COLO668 (cell line): ENCODE measurements around the gene CNTD1.
"Not testable (repeated sequence)": the region's sequence is repeated elsewhere in the genome, so short reads cannot be mapped to it uniquely, and the experiment has no call there.

Experiments
- DNase-seq: peaks from one replicate; lab custom pipeline; 2025; ENCODE audit not compliant: unreplicated experiment; lab: John Stamatoyannopoulos, UW

Gene CNTD1

DNA sequence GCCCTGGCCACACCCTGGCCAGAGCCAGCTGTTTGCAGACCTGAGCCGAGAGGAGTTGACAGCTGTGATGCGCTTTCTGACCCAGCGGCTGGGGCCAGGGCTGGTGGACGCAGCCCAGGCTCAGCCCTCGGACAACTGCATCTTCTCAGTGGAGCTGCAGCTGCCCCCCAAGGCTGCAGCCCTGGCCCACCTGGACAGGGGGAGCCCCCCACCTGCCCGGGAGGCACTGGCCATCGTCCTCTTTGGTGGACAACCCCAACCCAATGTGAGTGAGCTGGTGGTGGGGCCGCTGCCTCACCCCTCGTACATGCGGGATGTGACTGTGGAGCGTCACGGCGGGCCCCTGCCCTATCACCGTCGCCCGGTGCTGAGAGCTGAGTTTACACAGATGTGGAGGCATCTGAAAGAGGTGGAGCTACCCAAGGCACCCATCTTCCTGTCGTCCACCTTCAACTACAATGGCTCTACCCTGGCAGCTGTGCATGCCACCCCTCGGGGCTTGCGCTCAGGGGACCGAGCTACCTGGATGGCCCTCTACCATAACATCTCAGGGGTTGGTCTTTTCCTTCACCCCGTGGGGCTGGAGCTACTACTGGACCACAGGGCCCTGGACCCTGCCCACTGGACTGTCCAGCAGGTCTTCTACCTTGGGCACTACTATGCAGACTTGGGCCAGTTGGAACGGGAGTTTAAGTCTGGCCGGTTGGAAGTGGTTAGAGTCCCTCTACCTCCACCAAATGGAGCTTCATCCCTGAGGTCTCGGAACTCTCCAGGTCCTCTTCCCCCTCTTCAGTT, 46.3 kb downstream of the CNTD1 start:
- DNase-seq, result no peak

- no peak for DNase-seq
Observed at GRCh38 chr17:42845556-42845917, 46.9 kb downstream of the CNTD1 start.

DNA sequence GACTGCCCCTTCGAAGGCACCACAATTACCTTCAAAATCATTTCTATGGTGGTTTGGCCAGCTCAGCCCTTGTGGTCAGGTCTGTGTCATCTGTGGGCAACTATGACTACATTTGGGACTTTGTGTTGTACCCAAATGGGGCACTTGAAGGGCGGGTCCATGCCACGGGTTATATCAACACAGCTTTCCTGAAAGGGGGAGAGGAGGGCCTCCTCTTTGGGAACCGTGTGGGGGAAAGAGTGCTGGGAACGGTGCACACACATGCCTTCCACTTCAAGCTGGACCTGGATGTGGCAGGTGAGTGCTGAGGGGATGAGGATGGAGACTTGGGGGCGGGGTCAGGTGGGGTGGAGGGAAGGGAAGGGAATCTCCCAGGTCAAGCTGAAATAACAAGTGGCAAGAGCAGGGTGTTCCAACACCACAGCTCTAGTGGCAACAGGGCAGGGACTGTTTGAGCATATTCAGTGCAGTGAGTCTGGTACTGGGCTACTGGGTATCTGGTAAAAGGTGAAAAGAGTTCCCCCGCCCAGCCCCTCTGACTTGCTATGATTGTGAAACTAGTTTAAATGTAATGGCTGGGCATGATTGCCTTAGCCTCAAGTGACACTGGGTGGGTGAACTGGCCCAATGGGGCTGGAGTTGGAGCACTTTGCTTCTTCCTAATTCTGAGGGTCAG, 47.4 kb downstream of the CNTD1 start:
- no peak for DNase-seq

DNA sequence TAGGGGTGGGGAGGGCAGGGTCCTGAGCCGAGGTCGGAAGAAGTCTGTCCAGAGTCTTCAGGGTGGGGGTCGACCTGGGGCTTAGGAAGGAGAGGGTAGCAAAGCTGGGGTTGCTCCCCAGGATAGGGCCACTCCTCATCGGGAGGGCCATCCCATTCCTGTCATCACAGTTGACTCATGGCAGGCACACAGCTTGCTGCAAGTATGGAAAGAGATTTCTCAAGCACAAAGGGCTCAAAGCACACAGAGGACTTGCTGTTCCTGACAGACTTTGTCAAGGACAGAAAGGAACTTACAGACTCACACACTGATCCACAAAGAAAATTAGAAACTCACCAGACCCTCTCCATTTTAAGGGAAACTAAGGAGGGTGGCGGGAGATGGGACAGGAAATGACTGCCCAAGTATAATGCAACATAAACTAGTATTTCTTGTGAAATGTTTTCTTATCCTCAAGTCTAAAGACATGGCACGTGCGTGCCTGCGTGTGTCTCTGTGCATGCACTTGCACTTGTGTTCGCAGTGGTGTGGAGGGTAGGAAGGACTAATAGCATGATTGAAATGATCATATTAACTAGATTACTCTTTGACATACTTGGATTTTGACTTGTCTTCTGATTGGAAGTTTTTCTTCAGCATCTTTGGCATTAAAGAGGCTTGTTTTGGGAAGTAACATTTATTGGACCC, 48.1 kb downstream of the CNTD1 start:
- no peak for DNase-seq

GRCh38 chr17:42848093-42848492, 49.4 kb downstream of the CNTD1 start:
- no peak for DNase-seq

- DNase-seq, result no peak
Observed at GRCh38 chr17:42849031-42849430, 50.4 kb downstream of the CNTD1 start.

DNA sequence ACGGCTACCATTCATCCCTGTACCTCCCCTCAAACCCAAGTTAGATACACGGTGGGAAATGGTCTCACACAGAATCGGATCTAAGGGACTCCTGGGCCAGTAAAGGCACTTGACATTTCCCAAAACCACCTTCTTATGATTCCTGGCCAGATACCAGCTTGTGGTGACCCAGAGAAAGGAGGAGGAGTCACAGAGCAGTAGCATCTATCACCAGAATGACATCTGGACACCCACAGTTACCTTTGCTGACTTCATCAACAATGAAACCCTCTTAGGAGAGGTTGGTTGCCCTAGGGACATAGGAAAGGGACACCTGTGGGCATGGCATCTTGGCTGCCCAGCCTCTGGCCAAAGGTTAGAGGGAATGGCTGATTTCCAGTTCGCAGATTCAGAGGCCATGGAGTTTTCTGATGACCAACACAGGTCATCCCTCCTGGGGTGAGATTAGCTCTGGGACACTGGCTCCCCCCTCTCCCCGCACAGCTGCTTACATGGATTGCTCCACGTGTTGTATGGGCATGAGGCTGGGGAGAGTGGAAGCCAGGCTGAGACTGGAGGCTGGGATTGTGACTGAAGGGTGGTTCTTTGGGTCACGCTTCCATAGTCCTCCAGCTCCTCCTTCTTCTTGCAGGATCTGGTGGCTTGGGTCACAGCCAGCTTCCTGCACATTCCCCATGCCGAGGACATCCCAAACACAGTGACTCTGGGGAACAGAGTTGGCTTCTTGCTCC, 51.0 kb downstream of the CNTD1 start:
- DNase-seq, result no peak

DNA sequence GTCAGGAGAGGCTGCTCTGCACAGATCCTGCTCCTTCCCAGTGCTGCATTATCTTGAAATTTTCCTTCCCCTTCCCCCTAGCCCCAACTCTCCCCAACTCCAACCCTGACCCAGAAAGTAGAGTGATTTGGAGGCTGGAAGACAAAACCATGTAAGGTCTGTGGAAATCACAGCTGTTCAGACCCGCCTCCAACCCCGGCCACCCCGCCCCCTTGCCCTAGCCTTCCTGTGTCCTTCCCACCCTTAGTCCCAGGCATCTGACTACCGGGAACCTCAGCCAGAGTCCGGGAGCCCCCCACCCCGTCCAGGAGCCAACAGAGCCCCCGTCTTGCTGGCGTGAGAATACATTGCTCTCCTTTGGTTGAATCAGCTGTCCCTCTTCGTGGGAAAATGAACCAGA, 52.3 kb downstream of the CNTD1 start, which contains the start of gene AOC3:
AOC3 (plus strand) TSS at position 246 of the 400 bp plus-strand sequence; CDS start at position 391, 145 bp downstream.
- no peak for DNase-seq

- DNase-seq, result not testable (repeated sequence)
Observed at GRCh38 chr17:42851371-42852240, 52.9 kb downstream of the CNTD1 start.

DNA sequence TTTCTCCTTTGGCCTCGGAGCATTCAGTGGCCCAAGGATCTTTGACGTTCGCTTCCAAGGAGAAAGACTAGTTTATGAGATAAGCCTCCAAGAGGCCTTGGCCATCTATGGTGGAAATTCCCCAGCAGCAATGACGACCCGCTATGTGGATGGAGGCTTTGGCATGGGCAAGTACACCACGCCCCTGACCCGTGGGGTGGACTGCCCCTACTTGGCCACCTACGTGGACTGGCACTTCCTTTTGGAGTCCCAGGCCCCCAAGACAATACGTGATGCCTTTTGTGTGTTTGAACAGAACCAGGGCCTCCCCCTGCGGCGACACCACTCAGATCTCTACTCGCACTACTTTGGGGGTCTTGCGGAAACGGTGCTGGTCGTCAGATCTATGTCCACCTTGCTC, 53.7 kb downstream of the CNTD1 start:
- DNase-seq, result no peak

- no peak for DNase-seq
Observed at GRCh38 chr17:42853004-42853403, 54.3 kb downstream of the CNTD1 start.

GRCh38 chr17:42853597-42853967, 54.9 kb downstream of the CNTD1 start:
- DNase-seq, result no peak

- no peak for DNase-seq
Observed at GRCh38 chr17:42853968-42854790, 55.5 kb downstream of the CNTD1 start.

- DNase-seq, result no peak
Observed at GRCh38 chr17:42855048-42855596, 56.5 kb downstream of the CNTD1 start.

GRCh38 chr17:42856093-42856492, 57.4 kb downstream of the CNTD1 start:
- not testable (repeated sequence) for DNase-seq

DNA sequence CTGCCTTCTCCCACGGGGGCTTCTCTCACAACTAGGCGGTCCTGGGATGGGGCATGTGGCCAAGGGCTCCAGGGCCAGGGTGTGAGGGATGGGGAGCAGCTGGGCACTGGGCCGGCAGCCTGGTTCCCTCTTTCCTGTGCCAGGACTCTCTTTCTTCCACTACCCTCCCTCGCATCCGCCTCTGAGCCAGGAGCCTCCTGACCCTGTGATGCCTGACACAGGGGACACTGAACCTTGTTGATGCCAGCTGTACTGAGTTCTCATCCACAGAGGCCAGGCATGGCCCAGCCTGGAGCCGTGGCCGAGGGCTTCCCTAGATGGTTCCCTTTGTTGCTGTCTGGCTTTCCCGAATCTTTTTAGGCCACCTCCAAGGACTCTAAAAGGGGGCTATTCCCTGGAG, 57.9 kb downstream of the CNTD1 start:
- not testable (repeated sequence) for DNase-seq

- no peak for DNase-seq
Observed at GRCh38 chr17:42857389-42857788, 58.7 kb downstream of the CNTD1 start.
